Measurements from ENCODE around the gene DLX5. TPM values are rescaled to one million over a fixed set of nuclear protein-coding genes. Genes with fewer than 3 reads are reported as not detected.

Gene DLX5
- total RNA-seq = under 1 TPM in 1 of 4 donors, not detected in 3; 0.66 TPM

DNA sequence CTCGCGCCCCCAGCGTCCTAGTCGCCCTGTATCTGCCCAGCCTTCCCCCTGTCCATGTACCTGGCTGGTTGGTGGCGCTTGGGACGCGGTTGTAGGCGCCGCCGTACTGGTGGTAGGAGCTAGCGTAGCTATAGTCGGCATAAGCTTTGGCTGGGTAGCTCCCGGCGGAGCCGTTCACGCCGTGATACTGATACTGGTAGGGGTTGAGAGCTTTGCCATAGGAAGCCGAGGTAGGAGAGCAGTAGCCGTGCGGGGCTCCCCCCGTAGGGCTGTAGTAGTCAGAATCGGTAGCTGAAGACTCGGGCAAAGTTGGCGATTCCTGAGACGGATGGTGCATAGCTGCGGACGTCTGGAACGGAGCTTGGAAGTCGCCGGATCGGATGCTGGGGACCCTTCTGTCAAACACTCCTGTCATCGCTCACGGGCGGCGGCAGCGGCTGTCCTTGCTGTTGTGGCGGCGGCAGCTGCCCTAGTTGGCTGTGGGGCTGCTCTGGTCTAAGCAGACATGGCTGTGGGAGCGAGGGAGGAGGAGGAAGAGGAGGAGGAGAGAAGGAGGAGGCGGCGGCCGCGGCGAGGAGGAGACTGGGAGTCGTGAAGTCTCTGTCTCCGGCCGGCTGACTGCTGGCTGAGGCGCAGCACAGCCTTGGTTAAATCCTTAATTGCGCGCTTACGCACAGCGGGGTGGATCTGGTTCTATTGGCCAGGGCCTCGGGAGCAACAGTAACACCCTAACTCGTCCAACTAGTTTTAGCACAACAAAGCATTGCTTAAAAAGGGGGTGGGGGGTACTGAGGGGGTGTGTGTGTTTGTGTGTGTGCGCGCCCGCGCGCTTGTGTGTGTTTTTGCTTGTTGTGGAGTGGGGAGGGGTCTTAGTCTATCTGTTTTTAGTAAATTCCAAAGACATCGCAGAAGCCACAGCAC, at the start of gene DLX5:
Gene DLX5 (minus strand): TSS at position 623 of the 921 bp plus-strand sequence. CDS start 208 bp downstream, at position 415.
- TF ChIP-seq, protein P1, sequence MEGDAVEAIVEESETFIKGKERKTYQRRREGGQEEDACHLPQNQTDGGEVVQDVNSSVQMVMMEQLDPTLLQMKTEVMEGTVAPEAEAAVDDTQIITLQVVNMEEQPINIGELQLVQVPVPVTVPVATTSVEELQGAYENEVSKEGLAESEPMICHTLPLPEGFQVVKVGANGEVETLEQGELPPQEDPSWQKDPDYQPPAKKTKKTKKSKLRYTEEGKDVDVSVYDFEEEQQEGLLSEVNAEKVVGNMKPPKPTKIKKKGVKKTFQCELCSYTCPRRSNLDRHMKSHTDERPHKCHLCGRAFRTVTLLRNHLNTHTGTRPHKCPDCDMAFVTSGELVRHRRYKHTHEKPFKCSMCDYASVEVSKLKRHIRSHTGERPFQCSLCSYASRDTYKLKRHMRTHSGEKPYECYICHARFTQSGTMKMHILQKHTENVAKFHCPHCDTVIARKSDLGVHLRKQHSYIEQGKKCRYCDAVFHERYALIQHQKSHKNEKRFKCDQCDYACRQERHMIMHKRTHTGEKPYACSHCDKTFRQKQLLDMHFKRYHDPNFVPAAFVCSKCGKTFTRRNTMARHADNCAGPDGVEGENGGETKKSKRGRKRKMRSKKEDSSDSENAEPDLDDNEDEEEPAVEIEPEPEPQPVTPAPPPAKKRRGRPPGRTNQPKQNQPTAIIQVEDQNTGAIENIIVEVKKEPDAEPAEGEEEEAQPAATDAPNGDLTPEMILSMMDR (IDR thresholded peaks at IDR 0.05; ENCODE audit: low read depth) = no peak

DNA sequence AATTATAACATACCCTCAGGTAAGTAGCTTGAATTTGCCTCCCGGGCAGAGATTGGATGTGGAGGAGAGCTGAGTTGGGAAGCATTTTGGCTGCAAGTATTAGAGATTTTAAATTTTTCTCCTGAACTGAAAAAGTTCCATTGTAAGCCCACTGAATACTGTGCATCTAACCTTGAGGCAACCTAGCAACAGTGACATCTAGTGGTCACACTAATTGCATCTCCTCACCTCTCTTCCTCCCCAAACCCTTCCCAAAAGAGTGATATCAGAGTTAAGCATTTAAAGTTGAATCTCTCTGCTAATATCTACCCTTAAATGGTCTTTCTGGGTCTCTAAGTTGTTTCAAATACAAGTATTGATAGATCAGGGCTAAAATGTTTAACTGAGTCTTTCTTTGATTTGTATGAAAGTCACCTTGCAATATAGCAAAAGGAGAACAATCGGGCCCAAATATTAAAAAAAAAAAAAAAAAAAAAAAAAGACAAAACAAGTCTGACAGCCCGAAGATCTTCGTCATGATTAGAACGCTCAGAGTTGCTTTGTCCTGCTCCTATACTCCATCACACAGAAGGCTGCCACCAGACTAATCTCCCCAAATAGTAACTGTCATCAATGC, 40.4 kb upstream of the DLX5 start:
- TF ChIP-seq, protein P1 (IDR thresholded peaks at IDR 0.05; ENCODE audit: low read depth) = no peak

DNA sequence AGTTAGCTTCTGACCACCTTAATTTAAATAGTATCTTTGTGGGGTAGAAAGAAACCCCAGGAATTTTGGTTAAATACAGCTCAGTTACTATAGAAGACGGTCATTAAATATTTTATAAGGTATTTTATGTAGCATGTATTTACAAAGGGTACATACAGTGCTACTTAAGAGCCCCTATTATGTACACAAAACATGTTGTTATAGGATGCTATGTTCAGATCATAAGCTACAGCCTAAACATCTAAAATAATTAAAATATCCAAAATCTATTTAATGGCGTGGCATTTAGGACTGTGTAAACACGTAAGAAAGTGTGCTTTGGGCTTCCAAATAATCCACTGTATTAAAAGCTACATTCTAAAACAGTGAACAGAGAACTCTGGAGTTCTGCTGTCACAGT, 39.4 kb upstream of the DLX5 start:
- TF ChIP-seq, protein P1 (IDR thresholded peaks at IDR 0.05; ENCODE audit: low read depth) = no peak

DNA sequence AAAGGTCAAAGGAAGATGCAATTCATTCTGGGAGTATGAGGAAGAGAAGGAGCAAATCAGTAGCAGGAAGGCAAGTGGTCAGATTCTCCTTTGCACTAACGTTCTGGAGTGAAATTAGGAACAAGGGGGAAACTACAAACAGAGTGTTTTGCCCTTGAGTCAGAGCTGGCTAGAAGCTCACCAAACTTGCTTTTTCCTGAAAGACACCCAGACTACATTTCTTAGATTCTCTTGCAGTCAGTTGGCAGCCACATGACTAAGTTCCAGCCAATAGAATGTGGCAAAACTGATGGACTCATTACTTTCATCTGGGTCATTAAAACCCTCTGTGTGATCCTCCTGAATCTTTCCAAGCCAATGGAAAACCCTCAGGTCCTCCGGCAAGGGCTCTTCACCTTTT, 18.6 kb upstream of the DLX5 start:
- TF ChIP-seq, protein P1 (IDR thresholded peaks at IDR 0.05; ENCODE audit: low read depth) = no peak

DNA sequence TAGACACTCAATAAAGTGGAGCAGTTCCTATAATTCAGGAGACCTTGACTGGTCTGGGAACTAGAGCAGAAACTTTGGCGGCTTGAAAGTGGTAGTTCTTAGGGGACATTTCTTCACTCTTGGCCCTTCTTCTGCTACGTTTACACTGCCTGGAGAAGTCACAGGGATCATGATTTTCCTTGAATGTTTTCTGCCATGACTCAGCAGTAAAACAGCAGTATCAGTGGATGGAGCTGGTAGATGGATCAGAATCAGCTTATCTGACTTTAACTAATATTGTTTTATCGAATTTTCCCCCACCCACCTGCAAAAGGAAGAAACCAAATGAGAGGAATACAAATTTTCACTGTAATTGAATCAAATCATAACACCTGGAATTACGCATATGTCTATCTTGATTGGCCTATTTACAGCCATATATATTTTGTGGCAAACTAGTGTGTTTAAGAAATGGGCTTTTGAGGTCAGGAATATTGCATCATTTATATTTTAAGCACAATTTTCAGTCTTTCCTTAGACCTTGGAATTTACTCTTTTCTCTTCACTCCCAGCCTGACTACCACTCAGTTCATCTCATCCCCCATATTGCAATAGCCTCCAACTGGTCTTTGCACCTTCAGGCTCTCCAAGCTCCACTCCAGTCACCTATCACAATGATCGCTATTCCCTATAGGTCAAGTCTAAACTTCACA, 14.9 kb upstream of the DLX5 start:
- TF ChIP-seq, protein P1 (IDR thresholded peaks at IDR 0.05; ENCODE audit: low read depth) = no peak

DNA sequence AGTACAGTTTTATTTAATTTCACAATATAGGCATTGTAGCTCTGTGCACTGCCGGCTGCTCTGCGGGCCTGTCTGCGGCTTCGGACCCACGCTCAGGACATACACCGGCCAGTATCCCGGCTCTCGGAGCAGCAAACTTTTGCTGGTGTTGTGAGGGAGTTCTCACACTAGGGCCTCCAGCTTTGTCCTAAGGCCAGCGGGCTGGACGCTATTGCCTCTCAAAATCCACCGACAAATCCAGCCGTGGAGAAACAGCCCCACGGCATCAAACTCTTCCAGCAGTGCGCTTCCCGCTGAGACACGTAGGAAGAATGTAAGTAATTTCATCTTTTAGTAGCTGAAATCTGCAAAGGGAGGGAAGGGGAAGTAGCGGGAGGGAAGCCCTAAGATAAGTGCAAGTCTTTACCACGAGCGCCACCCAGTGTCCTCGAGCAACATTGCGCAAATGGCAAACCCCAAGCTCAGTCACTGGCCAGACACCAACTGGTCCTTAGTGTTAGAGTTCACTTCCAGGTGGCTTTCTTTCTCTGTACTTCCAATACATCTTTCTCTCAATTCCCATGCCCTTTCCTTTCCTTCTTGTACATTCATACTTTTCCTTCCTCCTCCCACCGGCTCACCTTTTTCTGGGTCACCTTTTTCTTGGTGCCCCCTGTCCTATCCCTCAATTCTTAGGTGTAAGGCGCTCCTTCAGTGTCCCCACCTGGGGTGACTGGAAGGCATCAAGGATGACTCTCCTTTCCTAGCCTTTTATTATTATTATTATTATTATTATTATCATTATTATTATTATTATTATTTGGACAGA, 3.0 kb upstream of the DLX5 start:
- TF ChIP-seq, protein P1 (IDR thresholded peaks at IDR 0.05; ENCODE audit: low read depth) = no peak

All from subcutaneous adipose tissue (tissue), 4 donors.